Lung (tissue), 12 donors: ENCODE results near the gene TFF3. TPM values are rescaled to one million over a fixed set of nuclear protein-coding genes. Genes with fewer than 3 reads are reported as not detected.

Experiments used
- ATAC-seq: fragments of 200-7000 bp; cut with Tn5 transposase; one replicate; pipeline ENCODE4 v1.9.1; 2020; ENCODE audit warnings: moderate number of reproducible peaks; ENCODE audit not compliant: insufficient read depth, low FRiP score
- DNase-seq, 3 donors: peaks; one replicate each; pipeline ENCODE4 v3.0.0-alpha.2; 2013 to 2017
- H3K27ac ChIP-seq, 2 donors: one replicate each; pipeline ENCODE4 v1.5.1; 2013; ENCODE audit warnings: mild to moderate bottlenecking in 2 of 2, moderate library complexity in 2 of 2, control low read depth in 1 of 2, inconsistent platforms in 1 of 2, low read depth in 1 of 2, low read length in 1 of 2
- H3K27me3 ChIP-seq, 3 donors: one replicate each; pipeline ENCODE4 v1.5.1; 2013; ENCODE audit warnings: low read length in 2 of 3; ENCODE audit not compliant: control insufficient read depth in 3 of 3, insufficient read depth in 3 of 3
- H3K36me3 ChIP-seq, 4 donors: one replicate each; pipeline ENCODE4 v1.5.1; 2013; ENCODE audit warnings: low read length in 4 of 4, mild to moderate bottlenecking in 1 of 4, moderate library complexity in 1 of 4; ENCODE audit not compliant: control insufficient read depth in 4 of 4, insufficient read depth in 4 of 4
- H3K4me1 ChIP-seq, 5 donors: one replicate each; pipeline ENCODE4 v1.5.1; 2013; ENCODE audit warnings: low read length in 5 of 5, mild to moderate bottlenecking in 2 of 5, moderate library complexity in 1 of 5; ENCODE audit not compliant: control insufficient read depth in 5 of 5, insufficient read depth in 5 of 5
- H3K4me3 ChIP-seq: one replicate; pipeline ENCODE4 v1.5.1; 2013; ENCODE audit warnings: mild to moderate bottlenecking, control low read depth, moderate library complexity
- H3K9ac ChIP-seq, 2 donors: one replicate each; pipeline ENCODE4 v1.5.1; 2013; ENCODE audit warnings: low read length in 2 of 2, control low read depth in 1 of 2; ENCODE audit not compliant: insufficient read depth in 1 of 2
- H3K9me3 ChIP-seq, 4 donors: one replicate each; pipeline ENCODE4 v1.5.1; 2013; ENCODE audit warnings: low read length in 3 of 4, mild to moderate bottlenecking in 1 of 4, moderate library complexity in 1 of 4; ENCODE audit not compliant: control insufficient read depth in 4 of 4, insufficient read depth in 3 of 4
- CTCF ChIP-seq: IDR thresholded peaks from 2 replicates; pipeline ENCODE4 v1.5.1; 2012; ENCODE audit warnings: mild to moderate bottlenecking; ENCODE audit errors: control extremely low read depth, extremely low read depth
- WGBS, 2 donors: extraction: QIAGEN DNeasy Blood & Tissue Kit; methylation state at CpG; one replicate each; pipeline ENCODE4 v1.1.7; 2013; 5-methylcytosine and 5-hydroxymethylcytosine counted together
- polyA plus RNA-seq, 2 donors: library from polyadenylated mRNA; stranded (reverse); fragments of 200-250 nt; gene quantifications; one replicate each; pipeline ENCODE4 v1.2.1, GENCODE V29; 2013
- total RNA-seq, 2 donors: library from RNA; depleted of rRNA in 1 of 2; stranded (reverse); fragments of >200 nt in 1 of 2; gene quantifications; one replicate each; pipeline ENCODE4 v1.2.1, GENCODE V29; 2014 to 2021
- donor health status: control.
- donor health status: control.
- donor health status: Bipolar disorder and iron deficiency.
- donor health status: healthy.
- donor health status: DM: yes; HTN: yes; CAD: no.

The TFF3 gene
- total and polyA plus RNA-seq, 4 donors = 23.9 to 54.0 (median 34.3) TPM

GRCh38 chr21:42311160-42311559, 4.0 kb downstream of the TFF3 start:
- DNase-seq = no peak
- 93 to 94% methylated on average over 14 of the region's 14 CpGs for WGBS, 2 donors
- H3K4me1 ChIP-seq = peaks cover 0 to 21% (median 4%) of the 10 kb centered on the region in 5 donors

GRCh38 chr21:42310411-42311001, 4.7 kb downstream of the TFF3 start:
- no peak for ATAC-seq

More at GRCh38 chr21:42311160-42311559, 4.0 kb downstream of the TFF3 start:
- Histone ChIP-seq H3K27ac (no peak overlapping the region), H3K36me3 (no peaks in the 10 kb centered on the region), H3K27me3 (no peaks in the 10 kb centered on the region), H3K9me3 (no peaks in the 10 kb centered on the region), H3K4me3 (no peak overlapping the region), H3K9ac (no peak overlapping the region)
- TF ChIP-seq CTCF = no peak
- no peak for ATAC-seq

GRCh38 chr21:42309753-42310213, 5.4 kb downstream of the TFF3 start:
- 7 to 12% methylated on average over 22 of the region's 22 CpGs for WGBS, 2 donors
- H3K27me3 ChIP-seq = no peaks in the 10 kb centered on the region

More at GRCh38 chr21:42310411-42311001, 4.7 kb downstream of the TFF3 start:
- H3K36me3 ChIP-seq = no peaks in the 10 kb centered on the region
- H3K4me3 ChIP-seq = no peak overlapping the region
- H3K9ac ChIP-seq = no peak overlapping the region
- WGBS, 2 donors = 80 to 83% methylated on average over 12 of the region's 12 CpGs
- no peak overlapping the region for H3K27ac ChIP-seq
- peaks cover 0 to 21% (median 4%) of the 10 kb centered on the region in 5 donors for H3K4me1 ChIP-seq
- H3K9me3 ChIP-seq = no peaks in the 10 kb centered on the region
- DNase-seq = no peak
- no peaks in the 10 kb centered on the region for H3K27me3 ChIP-seq
- no peak for TF ChIP-seq CTCF

More at GRCh38 chr21:42309753-42310213, 5.4 kb downstream of the TFF3 start:
- Histone ChIP-seq H3K4me1 (peaks cover 0 to 16% (median 0%) of the 10 kb centered on the region in 5 donors), H3K9ac (no peak overlapping the region), H3K27ac (no peak overlapping the region), H3K9me3 (no peaks in the 10 kb centered on the region), H3K4me3 (no peak overlapping the region), H3K36me3 (no peaks in the 10 kb centered on the region)
- DNase-seq (peak; percentile 64 to 67 (median 65)), ATAC-seq (no peak)
- peak; percentile 56 for TF ChIP-seq CTCF
